ENCODE results near the gene SPART.
A peak's percentile ranks its signal among the peaks of the same experiment; 100 is the strongest.
"Not testable (repeated sequence)": the region's sequence is repeated elsewhere in the genome, so short reads cannot be mapped to it uniquely, and the experiment has no call there.

SPART gene

GRCh38 chr13:36310417-36311108, 35.6 kb downstream of the SPART start:
- no peak for DNase-seq

- no peak for DNase-seq
These were observed 43.9 kb downstream of the SPART start for GRCh38 chr13:36302289-36302688.

GRCh38 chr13:36299469-36299868, 46.7 kb downstream of the SPART start:
- not testable (repeated sequence) for DNase-seq

GRCh38 chr13:36298535-36299068, 47.6 kb downstream of the SPART start:
- DNase-seq: no peak

- DNase-seq: peak; percentile 86
These were observed 48.5 kb downstream of the SPART start, which contains the start of gene CCDC169 for GRCh38 chr13:36297366-36298338. CCDC169 (minus strand) TSS chr13:36297814; CDS start chr13:36297719, 95 bp downstream.

GRCh38 chr13:36294096-36294495, 52.1 kb downstream of the SPART start:
- DNase-seq: no peak

GRCh38 chr13:36293497-36293896, 52.7 kb downstream of the SPART start:
- no peak for DNase-seq

GRCh38 chr13:36288794-36289391, 57.3 kb downstream of the SPART start:
- DNase-seq: no peak

GRCh38 chr13:36286006-36286405, 60.2 kb downstream of the SPART start:
- no peak for DNase-seq

- no peak for DNase-seq
These were observed 63.3 kb downstream of the SPART start for GRCh38 chr13:36282821-36283432.

GRCh38 chr13:36275190-36276002, 70.8 kb downstream of the SPART start:
- DNase-seq: no peak

- no peak for DNase-seq
These were observed 72.8 kb downstream of the SPART start for GRCh38 chr13:36273431-36273830.

- DNase-seq: no peak
These were observed 84.2 kb downstream of the SPART start for GRCh38 chr13:36261976-36262375.

- DNase-seq: no peak
These were observed 85.2 kb downstream of the SPART start for GRCh38 chr13:36261011-36261410.

GRCh38 chr13:36259361-36260137, 86.6 kb downstream of the SPART start:
- no peak for DNase-seq

- DNase-seq: no peak
These were observed 87.4 kb downstream of the SPART start for GRCh38 chr13:36258831-36259230.

Data from right forelimb (tissue), 1 donor.